Gastrocnemius medialis (tissue), 4 donors: ENCODE results near the gene RPS6KB2. TPM values are rescaled to one million over a fixed set of nuclear protein-coding genes. Genes with fewer than 3 reads are reported as not detected.

Experiments
- ATAC-seq, 2 donors: fragments of 150-250 bp; one replicate each; pipeline ENCODE4 v1.9.1; 2016
- DNase-seq, 2 donors: peaks; one replicate each; pipeline ENCODE4 v3.0.0-alpha.2; 2019
- H3K27ac ChIP-seq, 4 donors: fragments of 200-600 bp; sonication (generic); 1 replicate in 1 of 4; 2 replicates in 3 of 4; pipeline ENCODE4 v1.5.1; 2016 to 2018; ENCODE audit warnings: mild to moderate bottlenecking in 2 of 4, moderate library complexity in 1 of 4
- H3K27me3 ChIP-seq, 3 donors: fragments of 200-600 bp; sonication (generic) in 2 of 3; 1 replicate in 1 of 3; 2 replicates in 2 of 3; pipeline versions ENCODE4 v1.5.1 to v1.6.0; 2016 to 2019; ENCODE audit warnings: mild to moderate bottlenecking in 1 of 3, moderate library complexity in 1 of 3
- H3K36me3 ChIP-seq, 2 donors: fragments of 200-600 bp; sonication (generic) in 1 of 2; one replicate each; pipeline ENCODE4 v1.5.1; 2017 to 2018
- H3K4me1 ChIP-seq, 2 donors: fragments of 200-600 bp; sonication (generic) in 1 of 2; one replicate each; pipeline ENCODE4 v1.5.1; 2016 to 2017; ENCODE audit warnings: mild to moderate bottlenecking in 2 of 2
- H3K4me3 ChIP-seq, 4 donors: fragments of 200-600 bp; sonication (generic) in 3 of 4; 1 replicate in 1 of 4; 2 replicates in 3 of 4; pipeline ENCODE4 v1.5.1; 2016 to 2019; ENCODE audit warnings: mild to moderate bottlenecking in 2 of 4
- H3K9me3 ChIP-seq, 3 donors: fragments of 200-600 bp; sonication (generic) in 2 of 3; 1 replicate in 1 of 3; 2 replicates in 2 of 3; pipeline ENCODE4 v1.5.1; 2016 to 2019
- CTCF ChIP-seq, 5 experiments: fragments of 450-650 bp in 3 of 5; fragments of 200-600 bp in 2 of 5; sonication (generic) in 2 of 5; IDR thresholded peaks in 4 of 5; conservative IDR thresholded peaks in 1 of 5; 1 replicate in 4 of 5; 2 replicates in 1 of 5; pipeline ENCODE4 v1.5.1; 2016 to 2019; ENCODE audit warnings: antibody characterized with exemption in 5 of 5, mild to moderate bottlenecking in 3 of 5, moderate library complexity in 3 of 5
- POLR2A ChIP-seq, 2 donors: fragments of 450-650 bp; IDR thresholded peaks; one replicate each; pipeline ENCODE4 v1.6.1; 2017; ENCODE audit warnings: antibody characterized with exemption in 2 of 2, mild to moderate bottlenecking in 2 of 2, moderate library complexity in 2 of 2
- in situ Hi-C, 4 donors: fragments of 200-750 bp; cut with MboI; loops; one replicate each; pipeline versions ENCODE4 v1.15.0 to v1.8.0; 2017; ENCODE audit warnings: low sequenced_read_pairs in 4 of 4
- intact Hi-C: fragments of 100-400 bp; cut with DNase I; formaldehyde crosslinking; loops from one replicate; pipeline ENCODE4 v1.15.1; 2023; ENCODE audit warnings: low total_unique reads
- total RNA-seq, 4 donors: library from RNA; depleted of rRNA; stranded (reverse); fragments of >200 nt; gene quantifications; one replicate each; pipeline versions ENCODE4 v1.1.0 to v1.2.3, GENCODE V29; 2016

Gene RPS6KB2
- total RNA-seq, 4 donors from 2014 or later, result 38.0 to 74.1 (median 39.4) TPM

GRCh38 chr11:67417425-67417824 is 10.9 kb upstream of the RPS6KB2 start:
- intact Hi-C loops (no loop called here), in situ Hi-C loops (no loop called here)
- DNase-seq, result no peak
- Histone ChIP-seq H3K27me3 (no peaks in the 10 kb centered on the region), H3K36me3 (no peaks in the 10 kb centered on the region), H3K9me3 (no peaks in the 10 kb centered on the region), H3K27ac (peak overlapping the region; percentile 78 to 97 (median 87)), H3K4me1 (peaks cover 46 to 57% of the 10 kb centered on the region in 2 donors), H3K4me3 (no peak overlapping the region)
- TF ChIP-seq POLR2A (IDR thresholded peaks at IDR 0.05) (no peak), CTCF (IDR thresholded peaks at IDR 0.05 in 4 of 5, conservative IDR thresholded peaks at IDR 0.05 in 1 of 5) (no peak)
- ATAC-seq, result no peak

- H3K4me3 ChIP-seq, result peak overlapping the region in 2 of 4 donors; percentile 14 to 21
- intact Hi-C loops, result no loop called here
- peaks cover 46 to 57% of the 10 kb centered on the region in 2 donors for H3K4me1 ChIP-seq
- H3K27me3 ChIP-seq, result no peaks in the 10 kb centered on the region
- no peaks in the 10 kb centered on the region for H3K9me3 ChIP-seq
- in situ Hi-C loops, result no loop called here
- DNase-seq (peak in 1 of 2 donors; percentile 85), ATAC-seq (peak; percentile 8 to 52)
- no peaks in the 10 kb centered on the region for H3K36me3 ChIP-seq
- TF ChIP-seq POLR2A (IDR thresholded peaks at IDR 0.05) (no peak), CTCF (IDR thresholded peaks at IDR 0.05 in 4 of 5, conservative IDR thresholded peaks at IDR 0.05 in 1 of 5) (no peak)
- peak overlapping the region; percentile 78 to 97 (median 87) for H3K27ac ChIP-seq
Observed at GRCh38 chr11:67418476-67419281, 9.6 kb upstream of the RPS6KB2 start.

GRCh38 chr11:67419325-67420049 is 8.8 kb upstream of the RPS6KB2 start:
- TF ChIP-seq CTCF (IDR thresholded peaks at IDR 0.05 in 4 of 5, conservative IDR thresholded peaks at IDR 0.05 in 1 of 5) (no peak), POLR2A (IDR thresholded peaks at IDR 0.05) (no peak)
- intact Hi-C loops (loop anchor here (10.0 kb wide), 2 partner anchors 165 to 1365 kb away; partner anchors contain the start of genes GSTP1 and SF3B2), in situ Hi-C loops (no loop called here)
- H3K27me3 ChIP-seq, result no peaks in the 10 kb centered on the region
- peak overlapping the region; percentile 78 to 97 (median 87) for H3K27ac ChIP-seq
- DNase-seq, result no peak
- peaks cover 46 to 57% of the 10 kb centered on the region in 2 donors for H3K4me1 ChIP-seq
- no peak for ATAC-seq
- H3K36me3 ChIP-seq, result no peaks in the 10 kb centered on the region
- peak overlapping the region in 1 of 4 donors; percentile 50 for H3K4me3 ChIP-seq
- no peaks in the 10 kb centered on the region for H3K9me3 ChIP-seq

GRCh38 chr11:67420147-67420645 is 8.1 kb upstream of the RPS6KB2 start:
- Histone ChIP-seq H3K27me3 (no peaks in the 10 kb centered on the region), H3K27ac (peak overlapping the region; percentile 78 to 97 (median 87)), H3K4me1 (peaks cover 46 to 53% of the 10 kb centered on the region in 2 donors), H3K9me3 (no peaks in the 10 kb centered on the region), H3K4me3 (peak overlapping the region; percentile 21 to 77 (median 54)), H3K36me3 (no peaks in the 10 kb centered on the region)
- DNase-seq (no peak), ATAC-seq (peak; percentile 1 to 9)
- intact Hi-C loops (loop anchor here (10.0 kb wide), 2 partner anchors 165 to 1365 kb away; partner anchors contain the start of genes GSTP1 and SF3B2), in situ Hi-C loops (no loop called here)
- no peak for TF ChIP-seq CTCF (IDR thresholded peaks at IDR 0.05 in 4 of 5, conservative IDR thresholded peaks at IDR 0.05 in 1 of 5)
- TF ChIP-seq POLR2A (IDR thresholded peaks at IDR 0.05), result no peak
